Upper lobe of left lung (tissue), 6 donors: Measurements from ENCODE around the gene PCMTD2. TPM values are rescaled to one million over a fixed set of nuclear protein-coding genes. Genes with fewer than 3 reads are reported as not detected.
A peak's percentile ranks its signal among the peaks of the same experiment; 100 is the strongest.

ENCODE experiments used
- ATAC-seq, 2 donors: fragments of 200-7000 bp; cut with Tn5 transposase; one replicate each; pipeline ENCODE4 v1.9.1; 2022; ENCODE audit warnings: mild to moderate bottlenecking in 2 of 2, moderate library complexity in 2 of 2; ENCODE audit not compliant: low FRiP score in 2 of 2
- DNase-seq, 2 donors: peaks; one replicate each; pipeline ENCODE4 v3.0.0-alpha.2; 2019 to 2020
- H3K27ac ChIP-seq, 4 donors: fragments of 200-600 bp; sonication (generic); one replicate each; pipeline ENCODE4 v1.5.1; 2016 to 2019
- H3K27me3 ChIP-seq, 4 donors: fragments of 200-600 bp; sonication (generic); one replicate each; pipeline ENCODE4 v1.5.1; 2017 to 2019
- H3K36me3 ChIP-seq, 4 donors: fragments of 200-600 bp; sonication (generic); one replicate each; pipeline ENCODE4 v1.5.1; 2016 to 2019
- H3K4me1 ChIP-seq, 4 donors: fragments of 200-600 bp; sonication (generic); one replicate each; pipeline ENCODE4 v1.5.1; 2018 to 2019
- H3K4me3 ChIP-seq, 4 donors: fragments of 200-600 bp; sonication (generic); one replicate each; pipeline ENCODE4 v1.5.1; 2017 to 2019; ENCODE audit warnings: mild to moderate bottlenecking in 2 of 4, moderate library complexity in 1 of 4
- H3K9me3 ChIP-seq, 4 donors: fragments of 200-600 bp; sonication (generic); one replicate each; pipeline ENCODE4 v1.5.1; 2018 to 2019
- EP300 ChIP-seq, 4 donors: sonication (generic); formaldehyde crosslinking; IDR thresholded peaks; one replicate each; pipeline ENCODE4 v1.5.1; 2017; ENCODE audit warnings: antibody characterized with exemption in 4 of 4, control low read depth in 2 of 4
- POLR2A ChIP-seq, 4 donors: fragments of 450-650 bp; IDR thresholded peaks; one replicate each; pipeline ENCODE4 v1.5.1; 2016 to 2017; ENCODE audit warnings: antibody characterized with exemption in 4 of 4, mild to moderate bottlenecking in 2 of 4
- POLR2AphosphoS5 ChIP-seq, 2 donors: sonication (generic); formaldehyde crosslinking; IDR thresholded peaks; one replicate each; pipeline ENCODE4 v1.5.1; 2017; ENCODE audit warnings: antibody characterized with exemption in 2 of 2
- WGBS, 2 donors: methylation state at CpG; one replicate each; pipeline ENCODE4 v1.1.5; 2017 to 2018; 5-methylcytosine and 5-hydroxymethylcytosine counted together
- total RNA-seq, 6 donors: library from RNA; depleted of rRNA in 4 of 6; stranded (reverse); fragments of >200 nt in 4 of 6; gene quantifications; one replicate each; pipeline versions ENCODE4 v1.1.0 to v1.2.1, GENCODE V29; 2016 to 2021
- TF ChIP-seq, protein P1 (sequence below), 6 experiments: fragments of 450-650 bp in 4 of 6; fragments of 200-600 bp in 2 of 6; sonication (generic) in 2 of 6; IDR thresholded peaks; one replicate each; pipeline ENCODE4 v1.5.1; 2016 to 2019; ENCODE audit warnings: antibody characterized with exemption in 6 of 6
- donor health status: DM: no; HTN: no; CAD: no; lungs with moderate emphysema.
- donor health status: DM: no; HTN: yes; CAD: no; lungs with severe emphysema.

The PCMTD2 gene
- total RNA-seq, 6 donors from 2014 or later: 37.4 to 95.3 (median 44.4) TPM

DNA sequence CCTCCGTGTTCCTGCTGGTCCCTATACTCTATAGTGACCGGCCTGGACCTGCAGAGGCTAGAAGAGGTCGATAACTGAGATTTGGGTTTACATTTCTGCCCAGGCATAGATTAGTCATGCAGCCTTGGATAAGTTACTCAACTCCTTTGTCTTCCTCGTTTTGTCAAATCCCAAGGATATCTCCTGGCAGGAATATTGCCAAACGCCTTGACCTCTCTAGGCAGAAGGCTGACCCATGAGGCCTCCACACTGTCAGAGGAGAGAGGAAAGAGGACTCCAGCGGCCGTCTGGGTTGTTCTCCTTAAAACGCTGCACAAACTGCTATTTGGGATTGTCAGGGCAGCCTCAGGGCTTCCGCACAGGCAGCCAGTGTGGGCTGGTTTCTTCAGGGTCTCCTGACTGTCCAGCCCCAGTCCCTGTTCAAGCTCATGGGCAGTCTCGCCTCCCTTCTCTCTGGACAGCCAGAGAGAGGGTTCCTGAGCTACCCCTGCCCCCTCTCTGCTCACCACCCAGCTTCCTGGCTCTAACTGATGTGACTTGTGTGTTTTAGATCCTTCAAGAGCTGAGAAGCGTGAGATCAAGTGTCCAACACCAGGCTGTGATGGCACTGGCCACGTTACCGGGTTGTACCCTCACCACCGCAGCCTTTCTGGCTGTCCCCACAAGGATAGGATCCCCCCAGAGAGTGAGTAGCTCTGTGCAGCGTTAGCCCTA is 44.7 kb upstream of the PCMTD2 start:
- no peaks in the 10 kb centered on the region for H3K36me3 ChIP-seq
- no peaks in the 10 kb centered on the region for H3K9me3 ChIP-seq
- no peaks in the 10 kb centered on the region for H3K27me3 ChIP-seq
- WGBS, 2 donors: 76 to 78% methylated on average over 13 to 15 of the region's 15 CpGs
- no peak for DNase-seq
- H3K27ac ChIP-seq: no peak overlapping the region
- TF ChIP-seq, protein P1, sequence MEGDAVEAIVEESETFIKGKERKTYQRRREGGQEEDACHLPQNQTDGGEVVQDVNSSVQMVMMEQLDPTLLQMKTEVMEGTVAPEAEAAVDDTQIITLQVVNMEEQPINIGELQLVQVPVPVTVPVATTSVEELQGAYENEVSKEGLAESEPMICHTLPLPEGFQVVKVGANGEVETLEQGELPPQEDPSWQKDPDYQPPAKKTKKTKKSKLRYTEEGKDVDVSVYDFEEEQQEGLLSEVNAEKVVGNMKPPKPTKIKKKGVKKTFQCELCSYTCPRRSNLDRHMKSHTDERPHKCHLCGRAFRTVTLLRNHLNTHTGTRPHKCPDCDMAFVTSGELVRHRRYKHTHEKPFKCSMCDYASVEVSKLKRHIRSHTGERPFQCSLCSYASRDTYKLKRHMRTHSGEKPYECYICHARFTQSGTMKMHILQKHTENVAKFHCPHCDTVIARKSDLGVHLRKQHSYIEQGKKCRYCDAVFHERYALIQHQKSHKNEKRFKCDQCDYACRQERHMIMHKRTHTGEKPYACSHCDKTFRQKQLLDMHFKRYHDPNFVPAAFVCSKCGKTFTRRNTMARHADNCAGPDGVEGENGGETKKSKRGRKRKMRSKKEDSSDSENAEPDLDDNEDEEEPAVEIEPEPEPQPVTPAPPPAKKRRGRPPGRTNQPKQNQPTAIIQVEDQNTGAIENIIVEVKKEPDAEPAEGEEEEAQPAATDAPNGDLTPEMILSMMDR (IDR thresholded peaks at IDR 0.05): no peak
- TF ChIP-seq POLR2A (IDR thresholded peaks at IDR 0.05): no peak
- no peak for TF ChIP-seq EP300 (IDR thresholded peaks at IDR 0.05)
- no peak for TF ChIP-seq POLR2AphosphoS5 (IDR thresholded peaks at IDR 0.05)
- no peak for ATAC-seq
- H3K4me1 ChIP-seq: peaks cover 7 to 21% (median 15%) of the 10 kb centered on the region in 4 donors
- H3K4me3 ChIP-seq: no peak overlapping the region

DNA sequence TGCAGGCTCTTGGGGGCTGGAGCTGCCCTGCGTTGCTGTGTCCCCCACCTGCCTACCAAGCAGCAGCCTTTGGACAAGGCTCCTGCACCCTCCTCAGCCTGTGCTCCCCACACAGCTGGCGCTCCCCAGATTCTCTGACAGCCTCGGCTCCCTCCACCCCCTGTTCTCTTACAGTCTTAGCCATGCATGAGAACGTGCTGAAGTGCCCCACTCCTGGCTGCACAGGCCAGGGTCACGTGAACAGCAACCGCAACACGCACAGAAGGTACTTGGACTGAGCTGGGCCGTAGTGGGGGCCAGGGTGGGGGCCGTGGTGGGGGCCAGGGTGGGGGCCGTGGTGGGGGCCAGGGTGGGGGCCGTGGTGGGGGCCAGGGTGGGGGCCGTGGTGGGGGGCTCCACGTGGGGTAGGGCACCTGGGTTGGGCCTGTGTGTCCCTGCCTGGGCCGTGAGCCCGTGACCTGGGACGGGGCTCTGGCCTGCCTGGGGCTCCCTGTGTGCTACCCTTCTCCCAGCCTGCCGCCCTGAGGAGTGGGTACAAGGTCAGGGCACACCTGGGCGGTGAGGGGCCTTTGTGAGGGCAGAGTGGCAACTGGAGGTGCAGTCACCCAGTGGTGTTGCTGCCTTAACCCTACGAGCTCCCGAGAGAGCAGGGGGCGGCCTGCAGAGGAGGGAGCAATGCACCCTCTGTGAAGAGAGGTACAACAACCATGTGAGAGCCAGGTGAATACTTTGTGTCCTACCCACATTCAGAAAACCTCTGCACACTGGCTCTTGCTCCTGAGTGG is 43.5 kb upstream of the PCMTD2 start:
- Histone ChIP-seq H3K4me1 (peaks cover 7 to 21% (median 15%) of the 10 kb centered on the region in 4 donors), H3K9me3 (no peaks in the 10 kb centered on the region), H3K27me3 (no peaks in the 10 kb centered on the region), H3K36me3 (no peaks in the 10 kb centered on the region), H3K4me3 (no peak overlapping the region), H3K27ac (no peak overlapping the region)
- WGBS, 2 donors: 79 to 87% methylated on average over 3 to 15 of the region's 21 CpGs
- no peak for TF ChIP-seq POLR2A (IDR thresholded peaks at IDR 0.05)
- TF ChIP-seq EP300 (IDR thresholded peaks at IDR 0.05): no peak
- TF ChIP-seq, protein P1 (IDR thresholded peaks at IDR 0.05): no peak
- no peak for TF ChIP-seq POLR2AphosphoS5 (IDR thresholded peaks at IDR 0.05)
- peak in 1 of 2 donors; percentile 20 for ATAC-seq
- DNase-seq: peak; percentile 44 to 66

DNA sequence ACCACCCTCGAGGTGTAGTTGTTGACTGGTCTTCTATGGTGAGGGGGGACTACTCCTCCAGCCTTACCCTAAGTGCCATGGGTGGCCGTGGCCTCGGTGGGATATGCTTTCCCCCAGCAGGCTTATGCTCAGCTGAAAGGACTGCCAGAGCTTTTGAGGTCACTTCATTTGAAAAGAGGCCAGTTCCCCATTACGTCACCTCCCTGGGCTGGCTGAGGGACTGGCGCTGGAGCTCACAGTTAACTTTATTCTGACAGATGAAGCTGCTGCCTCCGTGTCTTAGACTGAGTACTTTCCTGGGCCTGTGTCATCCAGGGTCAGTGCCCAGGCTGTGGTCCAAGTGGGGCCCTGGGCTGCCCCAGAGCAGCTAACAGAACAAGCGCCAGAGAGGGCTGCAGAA is 42.8 kb upstream of the PCMTD2 start:
- TF ChIP-seq POLR2AphosphoS5 (IDR thresholded peaks at IDR 0.05) (no peak), EP300 (IDR thresholded peaks at IDR 0.05) (no peak), POLR2A (IDR thresholded peaks at IDR 0.05) (no peak)
- TF ChIP-seq, protein P1 (IDR thresholded peaks at IDR 0.05): no peak
- Histone ChIP-seq H3K27me3 (no peaks in the 10 kb centered on the region), H3K27ac (no peak overlapping the region), H3K9me3 (no peaks in the 10 kb centered on the region), H3K36me3 (no peaks in the 10 kb centered on the region), H3K4me3 (no peak overlapping the region), H3K4me1 (peaks cover 7 to 21% (median 15%) of the 10 kb centered on the region in 4 donors)
- peak in 1 of 2 donors; percentile 68 for ATAC-seq
- WGBS, 2 donors: 47 to 57% methylated on average over 6 to 7 of the region's 7 CpGs
- peak in 1 of 2 donors; percentile 34 for DNase-seq

DNA sequence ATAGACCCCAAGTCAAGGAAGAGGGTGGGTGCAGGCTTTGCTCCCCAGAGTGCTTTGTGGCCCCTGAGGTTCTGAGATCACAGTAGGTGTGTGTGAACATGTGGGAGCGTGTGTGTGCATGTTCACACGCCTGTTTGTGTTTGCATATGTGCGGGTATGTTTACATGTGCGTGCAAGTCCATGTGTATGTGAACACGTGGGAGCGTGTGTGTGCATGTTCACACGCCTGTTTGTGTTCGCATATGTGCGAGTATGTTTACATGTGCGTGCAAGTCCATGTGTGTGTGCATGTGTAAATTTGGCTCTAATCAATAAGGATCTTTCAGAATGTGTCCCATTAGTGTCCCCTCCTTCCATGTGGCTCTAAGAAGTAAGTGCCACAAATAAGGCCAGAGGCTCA is 41.4 kb upstream of the PCMTD2 start:
- Histone ChIP-seq H3K36me3 (no peaks in the 10 kb centered on the region), H3K9me3 (no peaks in the 10 kb centered on the region), H3K4me3 (no peak overlapping the region), H3K27me3 (no peaks in the 10 kb centered on the region), H3K4me1 (peaks cover 7 to 21% (median 15%) of the 10 kb centered on the region in 4 donors), H3K27ac (no peak overlapping the region)
- 89 to 90% methylated on average over 10 of the region's 10 CpGs for WGBS, 2 donors
- TF ChIP-seq EP300 (IDR thresholded peaks at IDR 0.05): no peak
- TF ChIP-seq POLR2AphosphoS5 (IDR thresholded peaks at IDR 0.05): no peak
- TF ChIP-seq POLR2A (IDR thresholded peaks at IDR 0.05): no peak
- TF ChIP-seq, protein P1 (IDR thresholded peaks at IDR 0.05): no peak
- DNase-seq: no peak
- no peak for ATAC-seq
